Esophagus squamous epithelium (tissue), 4 donors: Measurements from ENCODE around the gene NEUROD2.

Experiments
- POLR2A ChIP-seq, 4 donors: fragments of 450-650 bp; IDR thresholded peaks; one replicate each; pipeline ENCODE4 v1.6.1; 2017; ENCODE audit warnings: antibody characterized with exemption in 4 of 4, mild to moderate bottlenecking in 4 of 4, moderate library complexity in 3 of 4
- TF ChIP-seq, protein P1 (sequence below), 6 experiments: fragments of 450-650 bp in 4 of 6; fragments of 200-600 bp in 2 of 6; sonication (generic) in 2 of 6; IDR thresholded peaks; one replicate each; pipeline ENCODE4 v1.5.1; 2016 to 2019; ENCODE audit warnings: antibody characterized with exemption in 6 of 6, mild to moderate bottlenecking in 4 of 6, moderate library complexity in 4 of 6

DNA sequence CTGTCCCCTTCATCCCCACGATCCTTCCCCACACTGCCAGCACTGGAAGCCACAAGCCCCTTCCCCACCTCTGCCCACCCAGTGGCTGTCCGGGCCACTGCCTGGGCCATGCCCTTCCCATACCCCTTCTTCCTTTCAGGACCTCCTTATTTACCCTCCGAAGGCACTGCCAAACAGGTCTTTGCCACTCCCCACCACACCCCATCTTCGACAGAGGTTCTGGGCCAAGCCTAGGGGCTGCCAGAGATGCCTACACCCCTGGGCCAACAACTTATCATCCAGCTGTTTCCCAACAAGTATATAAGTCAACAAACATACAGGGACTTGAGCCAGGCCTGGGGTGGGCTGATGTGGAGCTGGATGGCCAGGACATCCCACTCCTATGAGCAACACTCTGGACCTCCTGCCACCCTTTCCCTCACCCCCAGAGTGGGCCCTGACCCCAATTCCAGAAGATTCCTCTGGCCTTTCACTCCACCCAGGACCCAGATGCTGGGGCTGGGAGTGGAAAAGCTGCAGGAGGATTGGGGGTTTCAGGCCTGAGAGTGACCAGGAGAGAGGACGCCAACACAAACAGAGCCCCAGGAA lies 17.6 kb upstream of the NEUROD2 start:
- no peak for TF ChIP-seq POLR2A (IDR thresholded peaks at IDR 0.05)
- TF ChIP-seq, protein P1, sequence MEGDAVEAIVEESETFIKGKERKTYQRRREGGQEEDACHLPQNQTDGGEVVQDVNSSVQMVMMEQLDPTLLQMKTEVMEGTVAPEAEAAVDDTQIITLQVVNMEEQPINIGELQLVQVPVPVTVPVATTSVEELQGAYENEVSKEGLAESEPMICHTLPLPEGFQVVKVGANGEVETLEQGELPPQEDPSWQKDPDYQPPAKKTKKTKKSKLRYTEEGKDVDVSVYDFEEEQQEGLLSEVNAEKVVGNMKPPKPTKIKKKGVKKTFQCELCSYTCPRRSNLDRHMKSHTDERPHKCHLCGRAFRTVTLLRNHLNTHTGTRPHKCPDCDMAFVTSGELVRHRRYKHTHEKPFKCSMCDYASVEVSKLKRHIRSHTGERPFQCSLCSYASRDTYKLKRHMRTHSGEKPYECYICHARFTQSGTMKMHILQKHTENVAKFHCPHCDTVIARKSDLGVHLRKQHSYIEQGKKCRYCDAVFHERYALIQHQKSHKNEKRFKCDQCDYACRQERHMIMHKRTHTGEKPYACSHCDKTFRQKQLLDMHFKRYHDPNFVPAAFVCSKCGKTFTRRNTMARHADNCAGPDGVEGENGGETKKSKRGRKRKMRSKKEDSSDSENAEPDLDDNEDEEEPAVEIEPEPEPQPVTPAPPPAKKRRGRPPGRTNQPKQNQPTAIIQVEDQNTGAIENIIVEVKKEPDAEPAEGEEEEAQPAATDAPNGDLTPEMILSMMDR (IDR thresholded peaks at IDR 0.05), result no peak
